ENCODE data around the gene MUC21.
"Not testable (repeated sequence)": the region's sequence is repeated elsewhere in the genome, so short reads cannot be mapped to it uniquely, and the experiment has no call there.

MUC21 gene

DNA sequence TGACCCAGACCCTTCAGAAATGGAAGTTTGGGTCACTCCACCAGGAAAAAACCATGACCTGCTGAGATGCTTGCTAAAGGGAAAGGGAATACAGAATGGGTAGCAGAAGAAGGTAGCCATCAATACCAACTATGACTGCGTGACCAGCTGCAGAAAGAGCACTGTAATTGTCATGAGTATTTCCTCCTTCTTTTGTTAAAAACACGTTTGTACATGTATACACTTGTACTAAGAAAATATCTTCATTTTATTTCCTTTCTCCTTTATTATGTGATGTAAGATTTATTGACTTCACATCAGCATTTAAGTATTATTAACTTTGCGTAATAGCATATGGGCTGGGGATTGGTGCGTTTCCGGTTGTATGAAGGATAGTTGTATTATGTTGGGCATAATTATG is 12.6 kb upstream of the MUC21 start:
- no peak for DNase-seq

DNA sequence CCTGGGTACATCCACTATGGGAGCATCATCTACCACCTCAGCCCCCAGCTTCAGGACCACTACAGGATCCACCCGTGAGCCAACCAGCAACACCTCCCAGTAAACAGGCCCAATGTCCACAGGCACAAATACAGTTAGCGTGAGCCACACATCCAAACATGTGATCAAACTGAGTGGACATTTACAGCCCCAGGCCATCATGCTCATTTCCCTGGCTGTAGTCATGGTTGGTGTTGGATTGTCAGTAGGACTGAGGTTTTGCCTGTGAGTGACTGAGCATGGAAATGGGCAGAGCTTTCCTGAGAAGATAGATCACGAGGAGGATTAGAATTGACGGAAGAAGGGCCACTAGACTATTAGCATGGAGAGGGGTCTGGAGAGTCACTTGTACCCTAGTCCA is 10.7 kb upstream of the MUC21 start:
- no peak for DNase-seq

DNA sequence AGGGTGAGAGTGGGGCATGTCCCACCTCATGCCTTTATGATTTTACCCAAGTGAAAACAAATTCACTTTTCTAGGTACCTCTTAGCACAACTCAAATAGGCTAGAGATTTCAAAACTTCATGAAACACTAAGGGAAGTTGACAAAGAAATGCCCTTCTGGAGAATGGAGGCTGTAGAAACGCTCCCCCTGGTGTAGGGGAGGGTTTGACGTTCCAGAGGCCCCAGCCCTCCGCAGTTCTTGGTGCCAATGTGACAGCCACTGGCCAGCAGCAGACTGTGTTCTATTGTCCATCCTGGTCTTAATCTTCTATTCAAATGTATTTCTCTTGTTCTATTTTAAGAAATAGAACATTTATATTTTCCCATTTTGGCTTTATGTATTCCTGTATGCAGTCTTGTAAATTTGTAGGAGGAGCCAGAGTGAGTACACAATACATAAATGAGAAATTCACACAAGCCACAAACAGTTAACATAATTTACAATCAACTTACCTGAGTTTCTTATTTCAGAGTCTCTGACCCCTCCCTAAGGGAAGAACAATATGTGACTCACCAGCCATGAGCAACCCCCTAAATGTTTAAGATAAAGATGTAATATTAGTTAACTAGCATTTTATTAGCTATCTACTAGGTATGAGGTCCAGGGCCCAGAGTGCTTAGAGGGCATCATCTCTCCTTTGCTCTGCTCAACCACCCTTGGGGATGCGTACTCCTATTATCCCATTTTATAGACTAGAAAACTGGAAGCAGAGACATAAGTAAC is 8.8 kb upstream of the MUC21 start:
- DNase-seq = no peak

DNA sequence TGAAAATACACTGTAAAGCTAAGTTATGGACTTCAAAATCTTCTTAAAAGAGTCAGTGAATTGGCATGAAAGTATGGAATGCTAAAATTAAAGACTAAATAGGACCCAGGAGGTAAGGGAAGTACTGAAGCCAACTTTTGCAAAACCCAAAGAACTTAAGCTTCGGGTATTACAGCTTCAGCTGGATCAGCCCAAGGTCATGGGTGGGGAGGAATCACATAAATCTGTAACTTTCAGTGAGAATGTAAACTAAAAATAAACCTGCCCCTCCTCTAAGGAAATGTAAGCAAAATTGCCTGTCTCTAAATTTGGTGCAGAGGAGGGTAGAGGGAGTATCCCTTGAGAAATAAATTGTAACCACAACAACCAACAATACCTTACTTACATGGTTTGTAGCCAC is 4.4 kb upstream of the MUC21 start:
- no peak for DNase-seq

DNA sequence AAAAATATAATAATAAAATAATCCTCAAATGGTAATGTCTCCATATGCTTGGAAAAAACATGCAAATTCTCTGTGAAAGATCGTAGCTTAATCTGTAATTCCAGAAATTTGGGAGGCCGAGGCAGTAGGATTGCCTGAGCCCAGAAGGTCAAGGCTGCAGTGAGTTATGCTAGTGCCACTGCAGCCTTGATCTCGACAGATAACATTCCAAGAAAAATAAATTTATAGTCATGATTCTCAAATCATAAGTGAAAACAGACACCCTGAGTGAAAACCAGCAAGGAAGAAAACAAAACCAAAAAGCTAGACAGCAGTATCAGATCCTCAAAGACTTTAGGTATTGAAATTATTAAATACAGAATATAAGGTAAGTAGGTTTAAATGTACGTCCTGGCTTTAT is 3.8 kb upstream of the MUC21 start:
- DNase-seq = no peak

DNA sequence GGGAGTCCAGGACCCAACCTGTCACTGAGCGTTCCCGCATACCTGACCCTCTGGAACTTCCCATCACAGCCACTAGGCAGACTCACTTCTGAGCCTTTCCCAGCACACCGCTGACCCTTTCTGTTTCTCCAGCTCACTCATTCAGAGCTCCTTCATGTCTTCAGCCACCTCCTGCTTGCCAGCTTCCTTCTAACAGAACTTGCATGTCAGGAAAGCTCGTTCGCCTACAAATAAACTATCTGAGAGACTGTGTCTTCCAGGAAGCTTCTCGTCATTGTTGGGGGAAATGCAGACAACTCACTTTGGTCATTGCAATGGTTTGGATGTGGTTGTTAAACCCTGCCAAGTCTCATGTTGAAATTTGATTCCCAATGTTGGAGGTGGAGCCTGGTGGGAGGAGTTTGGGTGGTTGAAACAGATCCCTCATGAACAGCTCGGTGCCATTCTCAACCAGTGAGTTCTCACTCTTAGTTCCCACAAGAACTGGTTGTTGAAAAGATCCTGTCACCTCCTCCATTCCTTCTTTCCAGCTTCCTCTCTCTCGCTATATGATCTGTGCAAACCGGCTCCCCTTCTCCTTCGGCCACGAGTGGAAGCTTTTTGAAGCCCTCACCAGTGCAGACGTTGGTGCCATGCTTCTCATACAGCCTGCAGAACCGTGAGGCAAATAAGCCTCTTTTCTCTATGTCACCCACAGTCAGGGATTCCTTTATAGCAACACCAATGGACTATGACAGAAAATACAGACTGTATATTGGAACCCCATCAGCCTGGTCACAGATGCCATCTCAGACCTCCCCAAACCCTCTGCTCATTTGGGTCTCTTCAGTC is 1.4 kb upstream of the MUC21 start:
- no peak for DNase-seq

DNA sequence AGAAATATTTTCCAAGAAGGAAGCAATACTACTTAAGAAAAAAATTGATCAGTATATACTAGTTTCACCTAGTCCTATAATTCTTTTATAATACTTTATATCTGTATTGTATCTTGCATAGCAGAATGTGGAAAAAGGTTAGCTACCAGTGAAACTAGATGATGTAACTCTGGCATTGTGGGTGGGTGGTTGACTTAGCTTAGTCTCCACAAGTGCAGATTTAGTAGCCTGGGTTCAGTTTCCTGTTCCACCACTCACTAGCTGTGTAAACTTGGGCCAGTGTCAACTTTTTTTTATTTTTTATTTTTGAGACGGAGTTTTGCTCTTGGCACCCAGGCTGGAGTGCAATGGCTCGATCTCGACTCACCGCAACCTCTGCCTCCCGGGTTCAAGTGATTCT is 2.0 kb downstream of the MUC21 start:
- no peak for DNase-seq

DNA sequence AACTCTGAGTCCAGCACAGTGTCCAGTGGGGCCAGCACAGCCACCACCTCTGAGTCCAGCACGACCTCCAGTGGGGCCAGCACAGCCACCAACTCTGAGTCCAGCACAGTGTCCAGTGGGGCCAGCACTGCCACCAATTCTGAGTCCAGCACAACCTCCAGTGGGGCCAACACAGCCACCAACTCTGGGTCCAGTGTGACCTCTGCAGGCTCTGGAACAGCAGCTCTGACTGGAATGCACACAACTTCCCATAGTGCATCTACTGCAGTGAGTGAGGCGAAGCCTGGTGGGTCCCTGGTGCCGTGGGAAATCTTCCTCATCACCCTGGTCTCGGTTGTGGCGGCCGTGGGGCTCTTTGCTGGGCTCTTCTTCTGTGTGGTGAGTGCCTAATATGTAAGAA is 3.8 kb downstream of the MUC21 start:
- DNase-seq = no peak

DNA sequence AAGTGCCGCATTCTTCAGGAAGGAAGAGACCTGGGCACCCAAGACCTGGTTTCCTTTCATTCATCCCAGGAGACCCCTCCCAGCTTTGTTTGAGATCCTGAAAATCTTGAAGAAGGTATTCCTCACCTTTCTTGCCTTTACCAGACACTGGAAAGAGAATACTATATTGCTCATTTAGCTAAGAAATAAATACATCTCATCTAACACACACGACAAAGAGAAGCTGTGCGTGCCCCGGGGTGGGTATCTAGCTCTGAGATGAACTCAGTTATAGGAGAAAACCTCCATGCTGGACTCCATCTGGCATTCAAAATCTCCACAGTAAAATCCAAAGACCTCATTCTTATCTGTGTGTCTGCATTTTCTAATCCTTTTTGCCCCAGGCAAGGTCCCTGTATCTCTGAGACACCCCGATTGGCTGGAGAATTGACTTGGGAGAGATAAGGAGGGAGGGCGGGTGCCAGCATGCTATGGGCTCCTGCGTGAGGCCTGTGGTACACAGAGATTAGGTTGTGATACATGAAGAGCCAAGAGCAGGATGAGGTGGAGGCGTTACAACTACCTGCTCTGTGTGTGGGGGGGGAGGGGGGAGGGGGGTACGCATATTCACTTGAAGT is 4.8 kb downstream of the MUC21 start:
- no peak for DNase-seq

DNA sequence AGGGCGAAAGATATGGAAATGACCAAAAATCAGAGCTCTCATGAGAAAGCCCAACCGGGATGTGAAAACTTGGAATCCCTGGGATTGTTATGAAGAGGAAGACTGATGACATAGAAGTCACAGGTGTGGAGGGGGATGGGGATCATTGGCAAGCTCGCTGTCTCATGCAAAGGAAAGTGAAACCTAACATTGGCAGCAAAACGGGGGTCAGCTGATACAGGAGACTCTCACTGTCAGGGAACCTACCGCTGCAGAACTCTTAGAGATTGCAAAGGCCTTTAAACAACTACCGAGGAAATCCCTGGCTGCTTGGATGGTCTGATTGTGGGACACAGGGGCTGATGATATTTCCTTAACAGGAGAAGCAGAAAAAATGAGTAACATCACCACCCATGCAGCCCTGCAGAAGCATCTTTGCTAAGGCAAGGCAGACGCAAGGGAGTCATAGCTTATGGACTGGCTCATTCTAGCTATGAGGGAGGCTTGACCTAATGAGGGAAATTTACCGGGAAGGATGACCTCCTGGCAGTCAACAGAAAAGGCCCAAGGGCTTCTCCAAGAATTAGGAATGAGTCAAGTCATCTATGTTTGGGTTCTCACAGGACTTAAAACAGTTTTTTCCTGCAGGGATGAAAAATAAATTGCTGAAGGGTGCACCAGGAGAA is 7.0 kb downstream of the MUC21 start:
- DNase-seq = no peak

DNA sequence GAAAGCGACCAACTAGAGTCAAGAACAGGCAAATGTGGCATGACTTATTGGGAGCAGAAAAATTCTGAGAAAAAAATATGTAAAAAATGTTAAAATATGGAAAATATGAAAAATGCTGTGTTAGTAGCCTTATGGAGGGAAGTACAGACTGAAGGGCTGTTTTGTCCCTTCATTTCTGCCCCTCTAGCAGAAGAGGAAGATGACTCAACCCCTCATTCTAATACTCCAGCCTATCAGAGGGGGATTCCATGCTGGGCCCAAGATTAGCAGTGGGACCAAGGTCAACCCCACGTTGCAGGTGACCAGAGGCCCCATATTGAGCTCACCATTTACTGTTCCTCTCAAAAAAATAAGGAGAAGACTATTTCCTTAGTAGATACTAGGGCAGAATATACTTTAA is 8.4 kb downstream of the MUC21 start:
- DNase-seq = no peak

DNA sequence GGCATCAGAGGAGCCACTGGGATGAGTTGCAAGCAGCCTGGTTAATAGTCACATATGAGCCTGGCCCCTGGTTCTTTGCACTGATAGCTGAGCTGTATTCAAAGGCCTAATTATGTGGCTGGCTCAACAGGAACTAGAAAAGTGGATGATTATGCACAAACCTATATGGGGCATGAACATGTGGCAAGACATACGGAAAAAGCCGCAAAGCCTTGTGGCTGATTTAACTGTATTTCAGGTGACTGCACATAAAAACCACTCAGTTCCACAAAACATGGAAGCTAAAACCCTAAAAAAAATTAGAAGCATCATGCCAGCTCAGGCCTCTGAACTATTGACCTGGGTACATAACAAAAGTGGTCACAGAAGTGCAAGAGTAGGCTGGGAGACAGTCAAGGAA is 13.8 kb downstream of the MUC21 start:
- DNase-seq = no peak

DNA sequence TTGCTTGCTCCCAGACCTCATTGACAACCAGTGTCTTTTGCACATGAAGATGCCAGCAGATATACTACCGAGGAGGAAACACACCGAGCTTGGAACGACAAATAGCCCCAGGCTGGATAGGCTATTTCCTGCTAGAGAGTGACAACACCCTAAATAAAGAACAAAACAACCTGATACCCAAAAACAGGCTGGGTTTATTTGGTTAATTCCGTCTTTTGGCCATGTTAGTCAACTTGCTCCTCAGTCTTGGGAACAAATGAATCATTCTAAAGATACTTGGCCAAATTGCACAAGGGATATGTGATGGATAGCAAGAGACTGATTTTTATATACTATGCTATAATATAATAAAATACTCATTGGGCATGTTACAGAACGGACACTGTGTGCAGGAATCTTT is 15.3 kb downstream of the MUC21 start:
- no peak for DNase-seq

DNA sequence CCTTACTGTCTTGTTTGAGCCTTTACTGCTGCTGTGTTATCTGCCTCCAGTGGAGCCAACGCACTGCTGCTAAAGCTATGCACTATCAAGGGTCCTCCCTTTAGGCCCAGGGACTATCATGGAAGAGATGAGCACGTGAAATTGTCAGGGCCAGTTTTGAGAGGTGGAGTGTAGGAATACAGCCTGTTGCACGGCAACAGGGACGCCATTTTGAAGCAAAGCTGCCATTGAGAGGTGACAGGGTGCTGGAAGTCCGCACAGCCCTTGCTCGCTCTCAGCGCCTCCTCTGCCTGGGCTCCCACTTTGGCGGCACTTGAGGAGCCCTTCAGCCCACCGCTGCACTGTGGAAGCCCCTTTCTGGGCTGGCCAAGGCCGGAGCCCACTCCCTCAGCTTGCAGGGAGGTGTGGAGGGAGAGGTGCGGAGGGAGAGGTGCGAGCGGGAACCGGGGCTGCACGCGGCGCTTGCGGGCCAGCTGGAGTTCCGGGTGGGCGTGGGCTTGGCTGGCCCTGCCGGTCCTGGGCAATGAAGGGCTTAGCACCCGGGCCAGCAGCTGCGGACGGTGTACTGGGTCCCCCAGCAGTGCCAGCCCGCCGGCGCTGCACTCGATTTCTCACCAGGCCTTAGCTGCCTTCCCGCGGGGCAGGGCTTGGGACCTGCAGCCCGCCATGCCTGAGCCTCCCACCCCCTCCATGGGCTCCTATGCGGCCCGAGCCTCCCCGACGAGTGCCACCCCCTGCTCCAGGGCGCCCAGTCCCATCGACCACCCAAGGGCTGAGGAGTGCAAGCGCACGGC is 16.7 kb downstream of the MUC21 start:
- DNase-seq = not testable (repeated sequence)

DNA sequence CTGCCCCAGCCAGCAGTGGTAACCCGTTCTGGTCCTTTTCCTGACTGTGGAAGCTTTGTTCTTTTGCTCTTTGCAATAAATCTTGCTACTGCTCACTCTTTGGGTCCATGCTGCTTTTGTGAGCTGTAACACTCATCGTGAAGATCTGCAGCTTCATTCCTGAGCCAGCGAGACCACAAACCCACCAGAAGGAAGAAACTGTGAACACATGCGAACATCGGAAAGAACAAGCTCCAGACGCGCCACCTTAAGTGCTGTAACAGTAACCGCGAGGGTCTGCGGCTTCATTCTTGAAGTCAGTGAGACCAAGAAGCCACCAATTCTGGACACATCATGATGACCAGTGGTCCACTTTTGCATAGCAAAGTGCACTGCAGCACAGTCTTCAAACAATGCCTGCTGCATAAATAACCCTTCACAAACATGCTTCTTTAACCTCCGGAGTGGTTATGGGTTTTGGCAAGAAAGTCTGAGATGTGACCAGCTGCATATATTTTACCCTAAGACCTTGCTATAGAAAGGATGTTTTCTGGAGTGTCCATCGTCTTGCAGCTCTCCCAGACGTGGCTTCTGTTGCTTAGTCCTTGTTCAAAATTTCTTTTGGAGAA is 17.9 kb downstream of the MUC21 start:
- no peak for DNase-seq

DNA sequence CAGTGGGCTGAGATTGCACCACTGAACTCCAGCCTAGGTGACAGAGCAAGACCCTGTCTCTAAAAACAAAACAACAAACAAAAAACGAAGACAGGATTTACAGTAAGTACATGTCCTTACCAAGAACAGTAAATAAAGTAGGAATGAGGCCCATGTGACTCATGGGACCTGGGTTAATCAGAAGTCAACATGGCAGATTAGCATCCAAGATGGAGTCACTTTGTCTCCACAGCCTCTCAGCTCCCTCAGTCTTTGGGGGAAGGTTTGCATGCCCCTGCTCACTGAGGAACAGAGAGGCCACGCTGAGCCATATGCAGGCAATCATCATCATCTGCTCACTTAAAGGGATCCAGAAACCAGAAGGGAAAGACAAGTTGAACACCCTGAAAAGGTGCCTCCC is 19.0 kb downstream of the MUC21 start:
- DNase-seq = no peak

DNA sequence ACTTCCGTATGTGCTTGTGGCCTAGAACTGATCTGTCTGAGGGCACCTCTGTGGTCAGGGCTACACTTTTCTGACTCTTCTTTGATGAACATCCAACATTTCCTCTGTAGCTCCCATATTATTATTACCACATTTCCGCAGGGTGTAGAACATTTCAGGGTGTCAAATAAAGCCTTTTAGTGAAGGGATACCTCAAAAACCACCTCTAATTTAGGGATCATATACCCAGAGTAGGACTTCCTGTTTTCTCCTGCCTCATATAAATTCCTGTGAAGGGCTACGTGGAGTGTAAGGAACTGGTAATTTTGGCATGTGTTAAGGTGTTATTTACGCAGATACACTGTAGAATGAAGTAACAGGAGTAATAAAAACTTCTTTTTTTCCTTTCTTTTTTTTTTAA is 21.3 kb downstream of the MUC21 start:
- no peak for DNase-seq

DNA sequence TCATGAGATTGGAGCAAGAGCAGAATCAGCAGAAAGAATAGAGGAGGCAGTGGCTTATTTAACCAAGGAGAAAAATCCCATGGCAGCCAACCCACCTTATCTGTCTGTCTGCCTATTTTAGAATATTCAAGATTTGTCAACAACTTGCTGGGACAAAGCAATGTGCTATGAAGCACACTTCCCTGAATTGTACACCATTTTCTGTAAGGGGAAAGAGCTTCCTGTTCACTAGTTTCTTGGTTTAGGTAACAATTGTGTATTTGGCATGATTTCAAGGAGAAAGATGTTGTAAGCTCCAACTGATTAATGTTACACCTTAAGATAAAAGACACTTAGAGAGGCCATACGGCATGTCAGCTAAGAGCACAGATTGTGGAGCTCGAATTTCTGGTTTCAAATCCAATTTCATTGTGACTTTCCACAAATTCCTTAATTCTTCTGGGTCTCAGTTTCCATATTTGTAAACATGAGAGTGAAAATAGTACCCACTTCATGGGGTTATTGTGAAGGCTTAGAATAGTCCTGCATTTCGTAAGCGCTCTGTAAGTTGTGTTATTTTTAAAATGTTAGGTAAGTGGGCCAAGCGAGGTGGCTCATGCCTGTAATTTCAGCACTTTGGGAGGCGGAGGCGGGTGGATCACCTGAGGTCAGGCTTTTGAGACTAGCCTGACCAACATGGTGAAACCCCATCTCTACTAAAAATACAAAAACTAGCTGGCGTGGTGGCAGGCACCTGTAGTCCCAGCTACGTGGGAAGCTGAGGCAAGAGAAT is 21.9 kb downstream of the MUC21 start:
- no peak for DNase-seq

DNA sequence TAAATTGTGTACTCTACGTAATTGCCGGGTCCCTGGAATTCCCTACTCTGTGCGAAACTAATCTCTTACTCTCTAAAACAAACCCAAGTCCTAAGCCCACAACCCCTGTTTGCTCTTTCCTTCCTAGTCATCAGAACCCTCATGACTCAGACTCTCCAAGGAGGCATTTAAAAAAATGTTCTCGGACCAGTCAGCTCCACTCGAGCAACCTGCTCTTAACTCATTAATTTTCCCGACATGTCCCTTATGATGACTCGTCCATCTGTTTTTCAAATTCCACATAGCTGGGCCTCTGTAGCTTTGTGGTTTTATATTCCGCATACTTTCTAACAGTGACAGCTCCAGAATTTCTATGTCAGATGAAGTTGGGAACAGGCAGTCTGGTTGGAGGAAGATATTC is 24.2 kb downstream of the MUC21 start:
- no peak for DNase-seq

DNA sequence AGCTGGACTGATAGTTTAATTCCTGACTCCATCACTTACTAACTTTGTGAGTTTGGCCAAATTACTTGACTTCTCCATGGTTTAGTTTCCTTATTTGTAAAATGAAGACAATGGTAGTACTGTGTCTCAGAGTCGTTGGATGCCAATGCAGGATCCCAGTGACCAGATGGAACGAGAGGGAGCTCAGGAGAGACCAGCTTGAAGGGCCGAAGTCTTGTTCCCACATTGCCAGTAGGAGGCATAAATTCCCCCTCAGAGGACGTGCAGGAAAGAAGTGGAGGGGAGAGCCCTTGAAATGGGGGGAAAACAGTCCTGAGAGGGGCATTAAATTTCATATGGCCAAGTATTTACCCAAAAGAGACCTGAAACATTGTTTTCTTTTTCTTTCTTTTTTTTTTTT is 24.6 kb downstream of the MUC21 start:
- no peak for DNase-seq

DNA sequence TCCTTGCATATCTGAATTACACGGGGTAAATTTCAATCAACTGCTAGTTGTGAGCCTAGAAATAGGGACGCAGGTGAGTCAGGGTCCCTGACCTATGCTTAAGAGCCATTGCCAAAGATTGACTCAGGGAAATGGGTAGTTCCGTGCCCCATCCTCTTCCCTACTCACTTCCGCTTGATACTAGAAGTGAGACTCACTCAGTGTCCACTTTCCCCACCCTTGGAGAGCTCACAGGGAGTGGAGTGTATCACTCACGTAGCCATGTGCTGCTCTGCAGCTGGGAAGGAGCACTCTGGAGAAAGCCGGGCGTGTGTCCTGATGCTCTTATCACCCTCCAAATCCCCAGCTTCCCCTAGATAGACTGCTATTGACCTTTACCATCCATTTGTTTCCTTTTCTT is 26.2 kb downstream of the MUC21 start:
- no peak for DNase-seq
